SU-DHL-6 (cell line): ENCODE results near the gene NCKAP5.

ENCODE experiments used
- H2AFZ ChIP-seq: fragments of 200-600 bp; sonication (generic); 2 replicates; pipeline ENCODE4 v1.6.1; 2014; ENCODE audit warnings: low read depth, mild to moderate bottlenecking, moderate library complexity, mixed read lengths, antibody characterized with exemption, low read length; ENCODE audit not compliant: severe bottlenecking
- H3F3A ChIP-seq: fragments of 200-600 bp; shearing (Covaris generic); 2 replicates; pipeline ENCODE4 v1.6.0; 2016; ENCODE audit warnings: antibody characterized with exemption, mild to moderate bottlenecking; ENCODE audit not compliant: insufficient read depth
- H3K27ac ChIP-seq: fragments of 200-600 bp; sonication (generic); 2 replicates; pipeline ENCODE4 v1.5.1; 2016; ENCODE audit warnings: low read depth, mild to moderate bottlenecking, low read length, moderate library complexity, mixed read lengths
- H3K27me3 ChIP-seq: fragments of 200-600 bp; sonication (generic), shearing (Covaris generic); 2 replicates; pipeline ENCODE4 v1.6.0; 2014; ENCODE audit warnings: mild to moderate bottlenecking, low read length
- H3K36me3 ChIP-seq: fragments of 200-600 bp; sonication (generic); 2 replicates; pipeline ENCODE4 v1.6.1; 2014; ENCODE audit warnings: mild to moderate bottlenecking, low read length, mixed read lengths
- H3K4me2 ChIP-seq: fragments of 300-600, 200-600 bp; shearing (Covaris generic), sonication (generic); 2 replicates; pipeline ENCODE4 v1.6.0; 2014; ENCODE audit warnings: low read length, low read depth, mild to moderate bottlenecking; ENCODE audit not compliant: poor library complexity, severe bottlenecking
- H3K4me3 ChIP-seq: fragments of 200-600 bp; sonication (generic); 2 replicates; pipeline ENCODE4 v1.5.1; 2014; ENCODE audit warnings: antibody characterized with exemption, low read length, mild to moderate bottlenecking, mixed read lengths; ENCODE audit not compliant: insufficient read depth, poor library complexity, severe bottlenecking
- H3K79me2 ChIP-seq: fragments of 200-600 bp; sonication (generic); 2 replicates; pipeline ENCODE4 v1.6.1; 2014; ENCODE audit warnings: mild to moderate bottlenecking, low read length, moderate library complexity; ENCODE audit not compliant: insufficient read depth
- H3K9ac ChIP-seq: fragments of 200-600 bp; sonication (generic); 2 replicates; pipeline ENCODE4 v1.7.0; 2014; ENCODE audit warnings: mild to moderate bottlenecking, low read length
- H3K9me2 ChIP-seq: fragments of 200-600 bp; sonication (generic); replicated peaks from 2 replicates; pipeline ENCODE4 v1.6.1; 2014; ENCODE audit warnings: low read length; ENCODE audit not compliant: insufficient read depth
- H3K9me3 ChIP-seq: fragments of 200-600 bp; sonication (generic); 2 replicates; pipeline ENCODE4 v1.6.1; 2014; ENCODE audit warnings: low read length, mixed read lengths; ENCODE audit not compliant: insufficient read depth
- H4K20me1 ChIP-seq: fragments of 200-600 bp; sonication (generic); 2 replicates; pipeline ENCODE4 v1.6.1; 2014; ENCODE audit warnings: low read depth, mild to moderate bottlenecking, antibody characterized with exemption, low read length, moderate library complexity, mixed read lengths
- CTCF ChIP-seq: fragments of 200-600 bp; sonication (generic); IDR thresholded peaks from one replicate; pipeline ENCODE4 v1.5.1; 2017; ENCODE audit warnings: antibody characterized with exemption, mild to moderate bottlenecking, low read length, moderate library complexity; ENCODE audit not compliant: insufficient read depth, poor library complexity, severe bottlenecking
- EZH2phosphoT487 ChIP-seq: fragments of 200-600 bp; sonication (generic), shearing (Covaris generic); conservative IDR thresholded peaks from 2 replicates; pipeline ENCODE4 v1.6.1; 2018; ENCODE audit warnings: mild to moderate bottlenecking, antibody characterized with exemption, low read length, moderate library complexity, mixed read lengths

Gene NCKAP5

GRCh38 chr2:133457861-133458260 is 110.4 kb downstream of the NCKAP5 start:
- Histone ChIP-seq H3K9ac (no peak overlapping the region), H3K4me2 (no peak overlapping the region), H3K36me3 (no peaks in the 10 kb centered on the region), H3K9me3 (no peaks in the 10 kb centered on the region), H3F3A (no peaks in the 10 kb centered on the region), H3K4me3 (no peak overlapping the region), H3K9me2 (peaks cover 6% of the 10 kb centered on the region; the same call in 1 of the 2 replicates), H4K20me1 (no peaks in the 10 kb centered on the region), H3K27ac (no peak overlapping the region), H2AFZ (no peak overlapping the region), H3K79me2 (no peaks in the 10 kb centered on the region), H3K27me3 (no peaks in the 10 kb centered on the region)
- TF ChIP-seq CTCF (no peak), EZH2phosphoT487 (no peak)

DNA sequence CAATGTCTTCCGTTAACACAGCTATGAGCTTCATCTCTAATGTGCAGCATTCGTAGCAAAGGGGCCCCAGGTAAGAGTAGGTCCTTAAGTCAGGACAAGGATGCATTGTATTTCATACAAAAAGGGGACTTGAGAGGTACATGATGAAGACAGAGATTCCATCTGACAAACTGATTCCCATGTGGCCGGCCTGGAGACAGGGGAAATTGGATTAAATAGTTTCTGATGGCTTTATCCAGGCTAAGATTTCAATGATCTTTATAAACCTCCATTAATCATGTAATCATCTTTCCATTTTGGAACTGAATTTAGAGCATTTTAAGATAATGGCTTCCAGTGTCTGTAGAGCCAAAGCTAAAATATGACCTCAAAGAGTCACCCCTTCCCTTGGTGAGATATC is 111.3 kb downstream of the NCKAP5 start:
- Histone ChIP-seq H3K4me2 (no peak overlapping the region), H3K9me2 (peaks cover 6% of the 10 kb centered on the region; the same call in 1 of the 2 replicates), H3K27ac (no peak overlapping the region), H3K36me3 (no peaks in the 10 kb centered on the region), H3K27me3 (no peaks in the 10 kb centered on the region), H3K4me3 (no peak overlapping the region), H3F3A (no peaks in the 10 kb centered on the region), H3K9me3 (no peaks in the 10 kb centered on the region), H3K79me2 (no peaks in the 10 kb centered on the region), H3K9ac (no peak overlapping the region), H2AFZ (no peak overlapping the region), H4K20me1 (no peaks in the 10 kb centered on the region)
- TF ChIP-seq CTCF = no peak

DNA sequence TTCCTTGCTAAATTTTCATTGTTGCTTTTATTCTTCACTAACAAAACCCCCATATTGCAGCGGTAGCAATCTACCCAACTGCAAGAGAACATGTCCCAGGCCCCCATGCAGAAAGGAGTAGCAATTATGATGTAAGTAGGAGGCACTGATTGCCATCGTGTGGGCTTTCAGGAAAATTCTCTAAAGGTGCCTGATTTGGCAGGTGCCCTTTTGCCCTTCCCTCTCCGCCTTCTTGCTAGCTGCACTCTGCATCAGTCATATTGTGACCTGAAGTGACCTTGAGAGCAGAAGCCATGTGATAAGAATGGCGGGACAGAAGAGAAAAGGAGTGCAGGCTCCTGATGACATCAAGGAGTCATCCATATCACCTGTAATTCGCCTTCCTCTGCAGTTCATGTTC is 112.1 kb downstream of the NCKAP5 start:
- Histone ChIP-seq H3K9me2 (peaks cover 6% of the 10 kb centered on the region; the same call in 1 of the 2 replicates), H3K27ac (no peak overlapping the region), H3K27me3 (no peaks in the 10 kb centered on the region), H3F3A (no peaks in the 10 kb centered on the region), H4K20me1 (no peaks in the 10 kb centered on the region), H3K4me2 (no peak overlapping the region), H3K9ac (no peak overlapping the region), H2AFZ (no peak overlapping the region), H3K9me3 (no peaks in the 10 kb centered on the region; the same call in 1 of the 2 replicates), H3K4me3 (no peak overlapping the region), H3K36me3 (no peaks in the 10 kb centered on the region), H3K79me2 (no peaks in the 10 kb centered on the region)
- TF ChIP-seq CTCF (no peak), EZH2phosphoT487 (no peak)
